ENCODE measurements around the gene PLIN3. TPM values are rescaled to one million over a fixed set of nuclear protein-coding genes. Genes with fewer than 3 reads are reported as not detected.

PLIN3 gene
- total RNA-seq, 2 experiments from 2014 or later: 22.8 to 25.5 TPM

Other genes starting within 250 kb of the PLIN3 start
- gene TNFAIP8L1, start 228.2 kb downstream of the PLIN3 start, total RNA-seq: 10 to 100 TPM; 18.9 to 19.5 TPM
- 10 to 100 TPM; 33.3 to 34.8 TPM for gene MYDGF, start 197.3 kb downstream of the PLIN3 start, total RNA-seq
- 10 to 100 TPM; 91.7 TPM for gene DPP9, start 143.8 kb downstream of the PLIN3 start, total RNA-seq
- 10 to 100 TPM; 12.5 to 12.6 TPM for gene FEM1A, start 75.9 kb downstream of the PLIN3 start, total RNA-seq
- gene TICAM1, start 36.0 kb downstream of the PLIN3 start, total RNA-seq: 10 to 100 TPM; 14.1 to 14.3 TPM
- 1 to 10 TPM; 7.5 to 8.8 TPM for gene ARRDC5, start 35.2 kb upstream of the PLIN3 start, total RNA-seq
- gene UHRF1, start 41.8 kb upstream of the PLIN3 start, total RNA-seq: 100 to 1,000 TPM in 1 of 2 experiments, 10 to 100 TPM in 1; 90.8 to 103 TPM
- 10 to 100 TPM; 55.9 to 60.8 TPM for gene KDM4B, start 101.4 kb upstream of the PLIN3 start, total RNA-seq

Data from activated naive CD8-positive, alpha-beta T cell treated with anti-CD3 and anti-CD28 coated beads, Interleukin-2, amount 10 ng/mL, durations not matched to agents 7 days and 5 days (primary cell).